Mononuclear cell (primary cell): Measurements from ENCODE around the gene CYP46A1. TPM values are rescaled to one million over a fixed set of nuclear protein-coding genes. Genes with fewer than 3 reads are reported as not detected.

Experiments
- H3K27me3 ChIP-seq: 2 replicates; pipeline ENCODE4 v1.6.0; 2011; ENCODE audit warnings: low read length, control low read depth; ENCODE audit not compliant: insufficient read depth
- H3K4me1 ChIP-seq: 2 replicates; pipeline ENCODE4 v1.5.1; 2011; ENCODE audit warnings: mild to moderate bottlenecking, low read length, control low read depth; ENCODE audit not compliant: insufficient read depth
- H3K4me3 ChIP-seq: 2 replicates; pipeline ENCODE4 v1.5.1; 2011; ENCODE audit warnings: mild to moderate bottlenecking, low read length, moderate library complexity
- H3K9me3 ChIP-seq: 2 replicates; pipeline ENCODE4 v1.5.1; 2011; ENCODE audit warnings: low read depth, mild to moderate bottlenecking, control low read depth, low read length
- total RNA-seq: library from RNA; depleted of rRNA; stranded (reverse); fragments of >200 nt; gene quantifications from one replicate; pipeline ENCODE4 v1.2.3, GENCODE V29; 2012

CYP46A1 gene
- total RNA-seq, 1 donor: 0.10 TPM

GRCh38 chr14:99741227-99741976 is 57.3 kb downstream of the CYP46A1 start:
- Histone ChIP-seq H3K27me3 (peaks cover 9% of the 10 kb centered on the region), H3K4me3 (no peak overlapping the region), H3K9me3 (no peaks in the 10 kb centered on the region), H3K4me1 (no peaks in the 10 kb centered on the region)

GRCh38 chr14:99742074-99742473 is 58.0 kb downstream of the CYP46A1 start:
- Histone ChIP-seq H3K9me3 (no peaks in the 10 kb centered on the region), H3K4me3 (no peak overlapping the region), H3K27me3 (peaks cover 4% of the 10 kb centered on the region), H3K4me1 (no peaks in the 10 kb centered on the region)

GRCh38 chr14:99742509-99743487 is 58.7 kb downstream of the CYP46A1 start:
- Histone ChIP-seq H3K27me3 (no peaks in the 10 kb centered on the region), H3K4me1 (no peaks in the 10 kb centered on the region)

GRCh38 chr14:99744199-99744872 is 60.2 kb downstream of the CYP46A1 start:
- Histone ChIP-seq H3K9me3 (no peaks in the 10 kb centered on the region), H3K4me1 (no peaks in the 10 kb centered on the region), H3K27me3 (no peaks in the 10 kb centered on the region), H3K4me3 (no peak overlapping the region)

More at GRCh38 chr14:99742509-99743487, 58.7 kb downstream of the CYP46A1 start:
- no peak overlapping the region for H3K4me3 ChIP-seq
- no peaks in the 10 kb centered on the region for H3K9me3 ChIP-seq

GRCh38 chr14:99744873-99745224 is 60.8 kb downstream of the CYP46A1 start:
- Histone ChIP-seq H3K4me3 (no peak overlapping the region), H3K9me3 (no peaks in the 10 kb centered on the region), H3K27me3 (no peaks in the 10 kb centered on the region), H3K4me1 (no peaks in the 10 kb centered on the region)

- no peak overlapping the region for H3K4me3 ChIP-seq
- H3K27me3 ChIP-seq: no peaks in the 10 kb centered on the region
- no peaks in the 10 kb centered on the region for H3K9me3 ChIP-seq
- no peaks in the 10 kb centered on the region for H3K4me1 ChIP-seq
These were observed 61.3 kb downstream of the CYP46A1 start for GRCh38 chr14:99745307-99745951.

- H3K4me3 ChIP-seq: no peak overlapping the region
- H3K9me3 ChIP-seq: no peaks in the 10 kb centered on the region
- peaks cover 6% of the 10 kb centered on the region for H3K27me3 ChIP-seq
- H3K4me1 ChIP-seq: no peaks in the 10 kb centered on the region
These were observed 63.1 kb downstream of the CYP46A1 start for GRCh38 chr14:99747167-99747566.

- Histone ChIP-seq H3K4me1 (no peaks in the 10 kb centered on the region), H3K27me3 (peaks cover 9% of the 10 kb centered on the region), H3K4me3 (no peak overlapping the region), H3K9me3 (no peaks in the 10 kb centered on the region)
These were observed 63.7 kb downstream of the CYP46A1 start for GRCh38 chr14:99747582-99748330.

GRCh38 chr14:99748529-99748928 is 64.4 kb downstream of the CYP46A1 start:
- Histone ChIP-seq H3K27me3 (peaks cover 13% of the 10 kb centered on the region), H3K4me3 (no peak overlapping the region), H3K4me1 (no peaks in the 10 kb centered on the region), H3K9me3 (no peaks in the 10 kb centered on the region)

GRCh38 chr14:99749142-99749541 is 65.0 kb downstream of the CYP46A1 start:
- no peaks in the 10 kb centered on the region for H3K4me1 ChIP-seq
- no peaks in the 10 kb centered on the region for H3K9me3 ChIP-seq
- H3K4me3 ChIP-seq: no peak overlapping the region
- H3K27me3 ChIP-seq: peaks cover 15% of the 10 kb centered on the region

GRCh38 chr14:99749763-99750715 is 65.9 kb downstream of the CYP46A1 start:
- H3K4me1 ChIP-seq: no peaks in the 10 kb centered on the region
- H3K9me3 ChIP-seq: no peaks in the 10 kb centered on the region
- H3K4me3 ChIP-seq: no peak overlapping the region
- H3K27me3 ChIP-seq: peaks cover 15% of the 10 kb centered on the region

- Histone ChIP-seq H3K4me1 (no peaks in the 10 kb centered on the region), H3K27me3 (peaks cover 15% of the 10 kb centered on the region), H3K4me3 (no peak overlapping the region), H3K9me3 (no peaks in the 10 kb centered on the region)
These were observed 66.8 kb downstream of the CYP46A1 start for GRCh38 chr14:99750746-99751450.
